ENCODE results near the gene TBC1D5.
"Not testable (repeated sequence)": the region's sequence is repeated elsewhere in the genome, so short reads cannot be mapped to it uniquely, and the experiment has no call there.

The TBC1D5 gene

DNA sequence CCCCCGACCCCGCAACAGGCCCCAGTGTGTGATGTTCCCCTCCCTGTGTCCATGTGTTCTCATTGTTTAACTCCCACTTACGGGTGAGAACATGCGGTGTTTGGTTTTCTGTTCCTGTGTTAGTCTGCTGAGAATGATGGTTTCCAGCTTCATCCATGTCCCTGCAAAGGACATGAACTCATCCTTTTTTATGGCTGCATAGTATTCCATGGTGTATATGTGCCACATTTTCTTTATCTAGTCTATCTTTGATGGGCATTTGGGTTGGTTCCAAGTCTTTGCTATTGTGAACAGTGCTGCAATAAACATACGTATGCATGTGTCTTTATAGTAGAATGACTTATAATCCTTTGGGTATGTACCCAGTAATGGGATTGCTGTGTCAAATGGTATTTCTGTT, 349.9 kb downstream of the TBC1D5 start:
- DNase-seq: not testable (repeated sequence)

- no peak for DNase-seq
These were observed 351.6 kb downstream of the TBC1D5 start for GRCh38 chr3:17390785-17391184.

GRCh38 chr3:17387108-17387507, 355.3 kb downstream of the TBC1D5 start:
- DNase-seq: no peak

GRCh38 chr3:17386432-17386831, 356.0 kb downstream of the TBC1D5 start:
- no peak for DNase-seq

GRCh38 chr3:17384567-17385296, 357.7 kb downstream of the TBC1D5 start:
- no peak for DNase-seq

DNA sequence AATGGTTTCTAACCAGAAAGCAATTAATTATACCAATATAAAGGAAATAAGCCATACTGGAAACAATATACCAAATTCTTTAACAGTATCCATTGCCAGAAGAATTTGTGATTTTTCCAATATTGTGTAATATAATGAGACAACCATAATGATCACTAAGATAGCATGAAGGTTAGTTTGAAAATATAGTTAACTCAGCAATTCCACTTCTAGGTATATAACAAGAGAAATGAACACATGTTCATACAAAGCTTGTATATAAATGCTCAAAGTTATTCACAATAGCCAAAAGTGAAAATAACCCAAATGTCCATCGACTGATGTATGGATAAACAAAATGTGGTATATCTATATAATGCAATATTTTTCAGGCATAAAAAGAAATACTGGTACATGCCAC, 369.1 kb downstream of the TBC1D5 start:
- no peak for DNase-seq

GRCh38 chr3:17372362-17373210, 369.8 kb downstream of the TBC1D5 start:
- DNase-seq: no peak

DNA sequence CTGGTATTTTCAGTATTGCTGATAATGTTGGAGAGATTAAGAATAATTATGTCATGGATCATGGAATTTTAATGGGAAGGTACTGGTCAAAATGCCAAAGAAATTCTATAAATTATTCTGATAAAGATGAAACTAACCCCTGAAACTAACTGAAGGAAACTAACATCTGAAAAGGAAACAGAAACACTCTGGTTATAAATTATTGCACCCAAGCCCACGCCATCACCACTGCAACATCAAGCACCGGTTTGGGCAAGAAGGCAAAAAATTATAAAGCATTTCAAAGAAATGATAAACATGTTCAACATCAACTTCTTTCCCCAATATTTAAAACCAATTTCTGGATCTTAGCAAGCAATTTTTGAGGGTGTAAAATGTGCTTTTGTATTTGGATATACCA, 372.5 kb downstream of the TBC1D5 start:
- no peak for DNase-seq

GRCh38 chr3:17367171-17367570, 375.3 kb downstream of the TBC1D5 start:
- no peak for DNase-seq

DNA sequence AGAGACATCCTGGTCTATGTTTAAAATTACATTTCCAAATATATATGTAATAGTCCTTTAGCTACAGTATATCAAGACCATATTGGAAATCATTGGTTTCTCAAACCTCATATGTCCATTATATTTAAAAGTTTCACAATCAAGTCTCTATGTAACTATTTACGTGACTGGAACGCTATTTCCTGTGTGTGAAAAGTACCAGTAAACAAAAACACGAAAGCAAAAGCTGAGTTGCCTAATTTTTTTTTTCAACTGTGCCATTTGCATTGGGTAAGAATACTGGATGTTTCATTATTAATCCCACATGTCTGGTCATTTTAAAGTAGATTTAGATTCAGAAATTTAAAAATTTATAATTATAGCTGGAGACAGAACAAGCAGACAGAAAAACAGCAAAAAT, 381.4 kb downstream of the TBC1D5 start:
- no peak for DNase-seq

DNA sequence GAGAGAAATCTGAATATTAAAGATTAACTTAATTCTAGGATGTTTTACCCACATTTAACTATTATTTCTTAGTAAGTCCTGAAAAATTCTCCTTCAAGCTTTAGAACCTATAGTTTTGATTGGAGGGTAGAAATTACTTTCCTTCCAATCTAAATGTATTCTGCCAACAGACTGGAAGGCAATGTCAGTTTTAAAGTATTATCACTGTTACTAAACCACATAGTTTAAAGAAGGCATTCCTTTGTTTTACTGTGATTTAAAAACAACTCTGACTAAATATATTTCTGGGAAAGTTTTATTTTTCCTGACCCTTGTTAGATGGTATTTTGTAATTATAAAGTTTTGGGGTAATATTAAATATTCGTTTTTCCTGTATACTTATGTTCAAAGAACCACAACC, 382.5 kb downstream of the TBC1D5 start:
- no peak for DNase-seq

DNA sequence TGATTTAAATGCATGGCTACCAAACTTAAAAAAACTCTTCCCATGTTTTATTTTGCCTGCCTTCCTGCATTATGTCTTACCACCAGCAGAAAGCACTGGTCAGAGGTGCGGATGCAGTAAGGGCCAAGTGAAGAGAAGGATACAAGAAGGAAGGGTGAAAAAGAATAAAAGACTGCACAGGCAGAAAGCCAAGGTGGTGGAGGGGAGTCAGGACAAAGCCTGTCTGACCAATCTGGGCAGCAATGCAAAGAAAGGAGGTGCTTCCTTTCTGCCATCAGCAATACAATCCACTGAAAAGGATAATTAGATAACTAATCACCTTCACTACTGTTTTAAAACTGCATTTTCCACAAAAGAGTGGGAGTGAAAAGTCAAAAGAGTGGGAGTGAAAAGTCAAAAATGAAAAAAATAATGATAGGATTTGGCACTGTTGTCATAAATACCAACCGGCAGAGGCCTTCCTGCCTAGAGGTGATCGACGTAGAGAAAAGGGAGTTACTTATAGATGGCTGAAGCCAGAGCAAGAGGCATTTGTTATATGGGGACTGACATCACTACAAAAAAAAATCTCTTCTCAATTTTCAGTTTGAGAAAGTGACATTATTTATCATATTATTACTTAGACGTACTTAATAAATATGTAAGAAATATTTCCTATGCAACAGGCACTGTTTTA, 385.3 kb downstream of the TBC1D5 start:
- no peak for DNase-seq

- no peak for DNase-seq
These were observed 385.8 kb downstream of the TBC1D5 start for GRCh38 chr3:17356585-17356984.

DNA sequence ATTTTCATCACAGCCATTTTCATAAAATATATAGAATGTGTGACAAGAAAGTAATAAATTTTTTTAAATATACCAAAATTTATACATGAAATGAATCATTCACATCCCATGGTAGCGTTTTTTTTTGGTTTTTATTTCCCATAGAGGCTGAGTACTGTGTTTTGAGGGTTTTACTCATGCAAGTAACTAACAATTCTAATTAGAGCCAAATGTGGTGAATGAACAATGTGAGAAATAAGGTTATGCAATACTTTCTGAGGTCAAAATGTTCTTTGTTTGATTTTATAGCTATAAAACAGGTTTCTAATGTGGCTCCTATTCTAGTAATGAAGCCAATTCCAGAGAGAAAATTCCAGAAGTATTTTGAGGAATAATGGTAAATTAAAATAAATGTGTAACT, 386.8 kb downstream of the TBC1D5 start:
- DNase-seq: no peak

GRCh38 chr3:17354341-17354740, 388.1 kb downstream of the TBC1D5 start:
- no peak for DNase-seq

- DNase-seq: no peak
These were observed 389.8 kb downstream of the TBC1D5 start for GRCh38 chr3:17352620-17353019.

DNA sequence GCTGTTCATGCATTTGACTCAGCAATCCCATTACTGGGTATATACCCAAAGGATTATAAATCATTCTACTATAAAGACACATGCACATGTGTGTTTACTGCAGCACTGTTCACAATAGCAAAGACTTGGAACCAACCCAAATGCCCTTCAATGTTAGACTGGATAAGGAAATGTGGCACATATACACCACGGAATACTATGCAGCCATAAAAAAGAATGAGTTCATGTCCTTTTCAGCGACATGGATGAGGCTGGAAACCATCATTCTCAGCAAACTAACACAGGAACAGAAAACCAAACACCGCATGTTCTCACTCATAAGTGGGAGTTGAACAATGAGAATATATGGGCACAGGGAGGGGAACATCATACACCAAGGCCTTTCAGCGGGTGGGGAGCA, 391.2 kb downstream of the TBC1D5 start:
- DNase-seq: not testable (repeated sequence)

GRCh38 chr3:17349093-17349492, 393.3 kb downstream of the TBC1D5 start:
- DNase-seq: no peak

- no peak for DNase-seq
These were observed 400.3 kb downstream of the TBC1D5 start for GRCh38 chr3:17342119-17342518.

GRCh38 chr3:17340693-17341092, 401.7 kb downstream of the TBC1D5 start:
- DNase-seq: no peak

GRCh38 chr3:17340261-17340660, 402.2 kb downstream of the TBC1D5 start:
- no peak for DNase-seq

GRCh38 chr3:17339132-17339575, 403.3 kb downstream of the TBC1D5 start:
- no peak for DNase-seq

DNA sequence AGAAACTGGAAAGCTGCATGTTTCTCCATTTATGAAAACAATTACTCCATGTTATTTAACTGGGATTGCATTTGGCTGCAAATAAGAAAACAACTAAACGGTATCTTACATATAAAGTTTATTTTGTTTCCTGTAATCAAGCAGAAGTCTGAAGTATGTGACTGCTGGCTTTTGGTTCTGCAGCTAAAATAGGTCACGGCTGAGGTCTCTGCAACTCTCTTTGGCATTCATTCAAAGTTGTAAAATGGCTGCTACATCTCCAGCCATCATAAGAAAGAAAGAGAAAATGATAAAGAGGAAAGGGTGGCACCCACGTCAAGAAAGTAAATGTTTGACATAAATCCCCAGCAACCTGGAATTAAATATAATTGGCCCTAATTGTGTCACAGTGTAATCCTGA, 406.1 kb downstream of the TBC1D5 start:
- DNase-seq: no peak

DNA sequence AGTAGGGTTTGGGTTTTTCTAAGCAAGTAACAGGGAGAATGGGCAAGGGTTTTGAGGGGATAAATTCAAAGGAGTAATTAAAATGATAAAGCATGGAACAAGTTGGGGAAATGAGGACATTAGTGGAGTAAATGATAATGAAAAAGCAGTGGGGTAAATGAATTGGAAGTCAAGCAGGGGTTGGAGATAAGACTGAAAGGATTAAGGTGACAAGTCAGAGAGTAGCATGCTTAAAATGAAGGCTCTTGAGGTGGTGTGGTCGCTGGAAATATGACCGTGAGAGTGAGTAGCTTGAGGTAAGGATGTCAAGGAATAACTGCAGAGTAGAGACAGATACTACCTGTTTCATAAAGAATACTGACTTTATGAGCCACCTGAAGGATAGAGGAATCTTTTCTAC, 408.5 kb downstream of the TBC1D5 start:
- no peak for DNase-seq
